Mammary epithelial cell (primary cell): Measurements from ENCODE around the gene KIF11.

Source experiments
- EZH2 ChIP-seq: IDR thresholded peaks from 2 replicates; pipeline ENCODE4 v1.6.1; 2012; ENCODE audit warnings: low read length, inconsistent platforms, borderline replicate concordance
- TF ChIP-seq, protein P1 (sequence below), 2 donors: IDR thresholded peaks in 1 of 2; conservative IDR thresholded peaks in 1 of 2; 2 replicates each; pipeline ENCODE4 v1.5.1; 2011 to 2012; ENCODE audit warnings: inconsistent platforms in 2 of 2, low read length in 2 of 2, mild to moderate bottlenecking in 2 of 2, control low read depth in 1 of 2, low read depth in 1 of 2; ENCODE audit not compliant: insufficient read depth in 1 of 2; ENCODE audit errors: extremely low read depth in 1 of 2

DNA sequence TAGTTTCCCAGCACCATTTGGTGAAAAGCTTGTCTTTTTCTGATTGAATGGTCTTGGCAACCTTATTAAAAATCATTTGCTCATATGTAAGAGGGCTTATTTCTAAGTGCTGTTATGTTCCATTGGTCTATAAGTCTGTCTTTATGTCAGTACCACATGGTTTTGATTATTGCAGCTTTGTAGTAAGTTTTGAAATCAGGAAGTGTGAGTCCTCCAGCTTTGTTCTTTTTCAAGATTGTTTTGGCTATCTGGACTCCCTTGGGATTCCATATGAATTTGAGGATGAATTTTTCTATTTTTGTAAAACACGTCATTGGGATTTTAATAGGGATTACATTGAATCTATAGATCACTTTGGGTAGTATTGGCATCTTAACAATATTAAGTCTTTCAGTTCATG lies 5.4 kb downstream of the KIF11 start:
- TF ChIP-seq, protein P1, sequence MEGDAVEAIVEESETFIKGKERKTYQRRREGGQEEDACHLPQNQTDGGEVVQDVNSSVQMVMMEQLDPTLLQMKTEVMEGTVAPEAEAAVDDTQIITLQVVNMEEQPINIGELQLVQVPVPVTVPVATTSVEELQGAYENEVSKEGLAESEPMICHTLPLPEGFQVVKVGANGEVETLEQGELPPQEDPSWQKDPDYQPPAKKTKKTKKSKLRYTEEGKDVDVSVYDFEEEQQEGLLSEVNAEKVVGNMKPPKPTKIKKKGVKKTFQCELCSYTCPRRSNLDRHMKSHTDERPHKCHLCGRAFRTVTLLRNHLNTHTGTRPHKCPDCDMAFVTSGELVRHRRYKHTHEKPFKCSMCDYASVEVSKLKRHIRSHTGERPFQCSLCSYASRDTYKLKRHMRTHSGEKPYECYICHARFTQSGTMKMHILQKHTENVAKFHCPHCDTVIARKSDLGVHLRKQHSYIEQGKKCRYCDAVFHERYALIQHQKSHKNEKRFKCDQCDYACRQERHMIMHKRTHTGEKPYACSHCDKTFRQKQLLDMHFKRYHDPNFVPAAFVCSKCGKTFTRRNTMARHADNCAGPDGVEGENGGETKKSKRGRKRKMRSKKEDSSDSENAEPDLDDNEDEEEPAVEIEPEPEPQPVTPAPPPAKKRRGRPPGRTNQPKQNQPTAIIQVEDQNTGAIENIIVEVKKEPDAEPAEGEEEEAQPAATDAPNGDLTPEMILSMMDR (conservative IDR thresholded peaks at IDR 0.05 in 1 of 2, IDR thresholded peaks at IDR 0.05 in 1 of 2; ENCODE audit: extremely low read depth in 1 of 2, insufficient read depth in 1 of 2, low read depth in 1 of 2, low read length in 2 of 2) = no peak
- TF ChIP-seq EZH2 = no peak
